GM20000 (cell line): ENCODE data around the gene MAPKAPK5.

Experiments
- DNase-seq: peaks from one replicate; pipeline ENCODE4 v3.0.0; 2012; ENCODE audit warnings: low spot score
- TF ChIP-seq, protein P1 (sequence below): IDR thresholded peaks from 2 replicates; pipeline ENCODE4 v1.5.1; 2012; ENCODE audit warnings: mild to moderate bottlenecking, control low read depth; ENCODE audit errors: extremely low read depth, missing control alignments

The MAPKAPK5 gene

DNA sequence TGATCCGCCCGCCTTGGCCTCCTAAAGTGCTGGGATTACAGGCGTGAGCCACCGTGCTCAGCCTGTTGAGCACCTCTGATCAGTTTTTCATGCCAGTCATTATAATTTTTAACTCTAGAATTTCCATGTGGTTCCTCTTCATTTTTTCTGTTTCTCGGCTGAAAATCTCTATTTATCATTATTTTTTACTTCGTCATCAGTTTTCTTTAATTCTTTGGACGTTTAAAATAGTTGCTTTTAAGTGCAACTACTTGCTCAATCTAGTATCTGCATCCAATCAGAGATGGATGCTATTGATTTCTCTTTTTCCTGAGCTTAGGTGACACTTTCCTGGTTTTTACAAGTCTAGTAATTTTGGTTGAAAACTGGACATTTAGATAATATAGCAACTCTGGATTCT lies 16.8 kb downstream of the MAPKAPK5 start:
- TF ChIP-seq, protein P1, sequence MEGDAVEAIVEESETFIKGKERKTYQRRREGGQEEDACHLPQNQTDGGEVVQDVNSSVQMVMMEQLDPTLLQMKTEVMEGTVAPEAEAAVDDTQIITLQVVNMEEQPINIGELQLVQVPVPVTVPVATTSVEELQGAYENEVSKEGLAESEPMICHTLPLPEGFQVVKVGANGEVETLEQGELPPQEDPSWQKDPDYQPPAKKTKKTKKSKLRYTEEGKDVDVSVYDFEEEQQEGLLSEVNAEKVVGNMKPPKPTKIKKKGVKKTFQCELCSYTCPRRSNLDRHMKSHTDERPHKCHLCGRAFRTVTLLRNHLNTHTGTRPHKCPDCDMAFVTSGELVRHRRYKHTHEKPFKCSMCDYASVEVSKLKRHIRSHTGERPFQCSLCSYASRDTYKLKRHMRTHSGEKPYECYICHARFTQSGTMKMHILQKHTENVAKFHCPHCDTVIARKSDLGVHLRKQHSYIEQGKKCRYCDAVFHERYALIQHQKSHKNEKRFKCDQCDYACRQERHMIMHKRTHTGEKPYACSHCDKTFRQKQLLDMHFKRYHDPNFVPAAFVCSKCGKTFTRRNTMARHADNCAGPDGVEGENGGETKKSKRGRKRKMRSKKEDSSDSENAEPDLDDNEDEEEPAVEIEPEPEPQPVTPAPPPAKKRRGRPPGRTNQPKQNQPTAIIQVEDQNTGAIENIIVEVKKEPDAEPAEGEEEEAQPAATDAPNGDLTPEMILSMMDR = no peak
- DNase-seq = no peak

DNA sequence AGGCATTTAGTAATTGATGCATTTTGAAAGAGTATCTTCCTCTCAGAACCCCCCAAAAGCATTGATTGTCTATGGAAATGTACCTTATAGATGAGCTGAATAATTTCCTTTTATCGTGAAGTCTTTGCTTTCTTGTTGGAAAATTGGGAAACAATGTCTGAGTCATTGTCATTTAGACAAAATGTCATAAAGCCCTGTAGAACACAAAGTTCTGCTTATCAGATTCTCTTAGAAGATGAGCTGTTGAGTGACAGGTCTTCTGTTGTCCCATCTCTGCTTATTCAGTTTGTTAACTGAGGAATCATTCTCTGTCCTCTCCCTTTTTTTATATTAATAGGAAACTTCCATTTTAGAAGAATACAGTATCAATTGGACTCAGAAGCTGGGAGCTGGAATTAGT lies 22.9 kb downstream of the MAPKAPK5 start:
- TF ChIP-seq, protein P1 = no peak

DNA sequence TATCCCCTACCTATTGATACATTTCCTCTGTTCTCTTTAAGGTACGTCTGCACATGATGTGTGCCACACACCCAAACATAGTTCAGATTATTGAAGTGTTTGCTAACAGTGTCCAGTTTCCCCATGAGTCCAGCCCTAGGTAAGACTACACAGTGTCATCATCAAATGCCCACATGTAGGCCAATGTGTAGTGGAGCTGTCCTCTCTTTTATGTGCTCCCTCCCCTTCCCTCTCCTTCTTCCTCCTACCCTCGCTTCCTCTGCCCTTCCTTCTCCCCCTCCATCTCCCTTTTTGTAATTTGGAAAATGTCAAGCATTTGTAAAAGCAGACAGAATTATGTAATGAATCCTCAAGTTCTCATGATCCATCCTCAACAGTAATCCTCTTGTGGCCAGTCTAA lies 25.5 kb downstream of the MAPKAPK5 start:
- no peak for DNase-seq
- TF ChIP-seq, protein P1 = no peak

More for the DNA sequence above, 22.9 kb downstream of the MAPKAPK5 start:
- DNase-seq = no peak

DNA sequence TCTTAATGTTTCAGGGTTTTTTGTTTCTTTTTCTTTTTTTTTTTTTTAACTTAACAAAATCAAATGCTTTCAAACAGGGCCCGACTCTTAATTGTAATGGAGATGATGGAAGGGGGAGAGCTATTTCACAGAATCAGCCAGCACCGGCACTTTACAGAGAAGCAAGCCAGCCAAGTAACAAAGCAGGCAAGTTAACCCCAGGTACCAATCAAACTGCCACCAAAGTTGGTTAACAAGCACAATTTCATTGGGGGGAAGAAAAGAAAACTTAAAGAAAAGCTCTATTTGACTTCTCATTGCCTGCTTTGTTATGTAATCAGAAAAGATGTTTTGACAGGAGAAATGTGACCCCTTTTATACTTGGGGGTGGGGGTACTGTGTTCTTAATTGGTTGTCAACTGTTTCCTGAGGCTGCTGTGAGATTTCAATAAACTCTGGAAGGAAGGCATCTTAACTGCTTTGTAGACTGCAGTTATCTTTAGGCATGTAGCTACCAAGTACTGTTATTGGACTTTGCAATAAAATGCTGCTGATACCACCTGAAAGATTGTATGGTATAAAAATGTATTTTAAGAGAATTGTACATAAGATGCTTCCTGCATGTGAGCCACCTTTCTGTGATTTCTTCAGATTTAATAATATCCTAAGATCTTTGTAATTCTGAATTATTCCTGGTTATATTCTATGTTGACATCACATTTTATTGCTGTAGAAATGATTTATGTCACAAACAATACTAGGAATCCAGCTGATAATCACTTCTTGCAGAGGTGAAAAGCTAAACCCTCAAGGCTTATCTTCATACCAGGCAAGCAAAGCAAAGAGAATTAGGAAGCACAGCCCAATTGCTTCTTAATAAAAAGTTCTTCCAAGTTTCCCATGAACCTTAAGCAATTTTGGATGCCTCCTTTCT lies 26.9 kb downstream of the MAPKAPK5 start:
- no peak for DNase-seq
- TF ChIP-seq, protein P1 = no peak

DNA sequence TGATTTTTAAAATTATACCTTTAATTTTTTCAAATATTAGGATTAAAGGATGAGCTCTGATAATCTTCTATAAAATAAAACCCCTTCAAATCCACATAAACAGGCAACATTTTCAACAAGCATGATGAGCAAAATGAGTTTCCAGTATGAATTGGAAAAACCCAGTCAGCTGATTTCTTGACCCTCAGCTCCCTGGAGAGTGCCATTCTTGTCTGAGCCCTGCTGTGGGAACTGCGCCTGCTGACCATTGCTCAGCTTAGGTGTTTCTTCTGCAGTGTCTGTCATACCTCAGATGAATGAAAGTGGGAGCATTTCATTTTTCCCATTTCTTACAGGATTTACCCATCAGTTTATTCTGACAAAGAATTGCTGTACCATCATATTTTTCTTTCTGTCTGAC lies 27.6 kb downstream of the MAPKAPK5 start:
- DNase-seq = no peak
- TF ChIP-seq, protein P1 = no peak

DNA sequence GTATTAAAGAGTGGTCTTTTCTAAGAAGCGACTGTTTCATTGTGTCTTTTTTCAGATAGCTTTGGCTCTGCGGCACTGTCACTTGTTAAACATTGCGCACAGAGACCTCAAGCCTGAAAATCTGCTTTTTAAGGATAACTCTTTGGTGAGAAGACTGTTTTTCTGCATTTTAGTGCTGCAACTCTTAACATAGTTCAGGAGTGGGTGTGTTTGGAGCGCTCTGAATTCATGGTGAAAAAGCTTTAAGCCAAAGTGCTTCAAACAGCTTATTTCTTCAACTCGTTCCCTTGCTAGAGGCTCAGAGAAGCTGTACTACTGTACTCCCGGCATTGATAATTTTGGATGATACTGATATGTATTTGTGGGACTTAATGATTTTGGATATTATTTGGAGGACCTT lies 28.2 kb downstream of the MAPKAPK5 start:
- TF ChIP-seq, protein P1 = no peak
- no peak for DNase-seq

DNA sequence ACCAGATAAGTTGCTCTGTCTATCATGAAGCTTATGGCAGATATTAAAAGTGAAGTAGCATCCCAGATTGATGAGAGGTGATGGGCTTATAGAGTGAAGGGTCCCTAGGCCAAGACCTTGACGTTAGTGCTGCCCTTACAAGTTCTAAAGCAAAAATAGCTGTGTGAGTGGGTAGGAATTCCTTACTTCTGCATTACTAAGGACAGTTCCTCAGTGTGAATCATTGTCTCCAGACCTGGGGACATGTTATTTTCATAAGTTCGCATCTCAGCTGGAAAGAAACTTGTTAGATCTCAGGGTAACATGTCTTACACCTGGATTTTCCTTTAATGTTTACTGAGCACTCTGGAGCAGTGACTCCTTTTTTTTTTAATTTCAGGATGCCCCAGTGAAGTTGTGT lies 28.7 kb downstream of the MAPKAPK5 start:
- DNase-seq = no peak
- TF ChIP-seq, protein P1 = no peak
